ENCODE measurements around the gene SFMBT1. TPM values are rescaled to one million over a fixed set of nuclear protein-coding genes. Genes with fewer than 3 reads are reported as not detected.

The SFMBT1 gene
- total RNA-seq, 4 donors from 2014 or later = 16.1 to 45.4 (median 23.0) TPM

GRCh38 chr3:53046171-53047170 is 598 bp upstream of the SFMBT1 start:
- H3K27ac ChIP-seq = peak overlapping the region; percentile 89 to 99 (median 96)
- no peaks in the 10 kb centered on the region for H3K9me3 ChIP-seq
- H3K36me3 ChIP-seq = no peaks in the 10 kb centered on the region
- TF ChIP-seq, protein P1, sequence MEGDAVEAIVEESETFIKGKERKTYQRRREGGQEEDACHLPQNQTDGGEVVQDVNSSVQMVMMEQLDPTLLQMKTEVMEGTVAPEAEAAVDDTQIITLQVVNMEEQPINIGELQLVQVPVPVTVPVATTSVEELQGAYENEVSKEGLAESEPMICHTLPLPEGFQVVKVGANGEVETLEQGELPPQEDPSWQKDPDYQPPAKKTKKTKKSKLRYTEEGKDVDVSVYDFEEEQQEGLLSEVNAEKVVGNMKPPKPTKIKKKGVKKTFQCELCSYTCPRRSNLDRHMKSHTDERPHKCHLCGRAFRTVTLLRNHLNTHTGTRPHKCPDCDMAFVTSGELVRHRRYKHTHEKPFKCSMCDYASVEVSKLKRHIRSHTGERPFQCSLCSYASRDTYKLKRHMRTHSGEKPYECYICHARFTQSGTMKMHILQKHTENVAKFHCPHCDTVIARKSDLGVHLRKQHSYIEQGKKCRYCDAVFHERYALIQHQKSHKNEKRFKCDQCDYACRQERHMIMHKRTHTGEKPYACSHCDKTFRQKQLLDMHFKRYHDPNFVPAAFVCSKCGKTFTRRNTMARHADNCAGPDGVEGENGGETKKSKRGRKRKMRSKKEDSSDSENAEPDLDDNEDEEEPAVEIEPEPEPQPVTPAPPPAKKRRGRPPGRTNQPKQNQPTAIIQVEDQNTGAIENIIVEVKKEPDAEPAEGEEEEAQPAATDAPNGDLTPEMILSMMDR (IDR thresholded peaks at IDR 0.05) = peak; percentile 42 to 68 (median 50)
- TF ChIP-seq POLR2A (IDR thresholded peaks at IDR 0.05) = no peak
- peak overlapping the region; percentile 89 to 96 (median 92) for H3K4me3 ChIP-seq
- DNase-seq = peak; percentile 75 to 89 (median 82)
- H3K4me1 ChIP-seq = peaks cover 0 to 9% (median 4%) of the 10 kb centered on the region in 4 donors
- H3K27me3 ChIP-seq = no peaks in the 10 kb centered on the region

DNA sequence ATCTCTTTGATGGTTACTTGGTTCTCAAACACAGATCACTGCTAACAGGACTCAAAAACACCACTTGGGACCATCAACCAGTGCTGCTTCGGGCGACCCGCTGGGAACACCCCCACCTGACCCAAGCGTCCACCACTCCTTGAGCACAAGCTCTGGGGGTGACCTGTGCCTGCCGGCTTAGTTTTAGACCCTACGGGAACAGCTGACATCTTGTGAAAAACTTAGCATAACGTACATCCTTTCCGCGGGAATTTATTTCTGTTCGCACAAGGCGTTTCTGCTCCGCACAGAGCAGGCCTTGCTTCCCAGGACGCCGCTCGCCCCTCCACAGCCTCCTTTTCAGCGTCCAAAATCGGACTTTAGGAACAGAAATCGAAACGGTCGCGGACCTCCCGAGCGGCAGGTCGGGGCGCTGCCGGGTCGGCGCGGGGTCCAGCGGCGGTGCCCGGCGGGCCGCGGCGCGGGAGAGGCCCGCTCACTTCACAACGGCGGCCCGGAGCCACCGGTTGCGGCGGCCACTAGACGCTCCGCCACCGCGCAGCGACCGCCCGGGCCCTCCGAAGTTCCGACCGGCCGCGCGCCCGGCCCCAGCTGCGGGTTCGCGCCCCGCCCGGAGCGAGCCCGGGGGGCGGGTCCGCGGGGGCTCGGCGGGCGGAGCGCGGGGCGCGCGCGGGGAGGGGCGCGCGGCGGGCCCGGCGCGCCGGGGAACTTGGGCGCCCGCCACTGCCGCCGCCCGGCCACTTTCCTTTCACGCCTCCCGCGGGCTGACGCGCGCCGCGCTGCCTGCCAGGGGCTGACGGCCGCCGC is 959 bp downstream of the SFMBT1 start:
- peaks cover 0 to 9% (median 9%) of the 10 kb centered on the region in 4 donors for H3K4me1 ChIP-seq
- H3K27ac ChIP-seq = peak overlapping the region; percentile 93 to 99 (median 96)
- peak overlapping the region; percentile 84 to 91 (median 87) for H3K4me3 ChIP-seq
- H3K9me3 ChIP-seq = no peaks in the 10 kb centered on the region
- peak; percentile 46 to 78 (median 72) for DNase-seq
- TF ChIP-seq POLR2A (IDR thresholded peaks at IDR 0.05) = peak; percentile 8 to 49
- TF ChIP-seq, protein P1 (IDR thresholded peaks at IDR 0.05) = no peak
- no peaks in the 10 kb centered on the region for H3K36me3 ChIP-seq
- H3K27me3 ChIP-seq = no peaks in the 10 kb centered on the region

- H3K27me3 ChIP-seq = no peaks in the 10 kb centered on the region
- H3K9me3 ChIP-seq = no peaks in the 10 kb centered on the region
- H3K36me3 ChIP-seq = no peaks in the 10 kb centered on the region
- H3K4me1 ChIP-seq = peaks cover 0 to 9% (median 9%) of the 10 kb centered on the region in 4 donors
- TF ChIP-seq, protein P1 (IDR thresholded peaks at IDR 0.05) = no peak
- TF ChIP-seq POLR2A (IDR thresholded peaks at IDR 0.05) = no peak
- H3K4me3 ChIP-seq = peak overlapping the region; percentile 84 to 91 (median 87)
- H3K27ac ChIP-seq = peak overlapping the region; percentile 93 to 99 (median 96)
- DNase-seq = no peak
Measured at GRCh38 chr3:53044371-53044710, 1.5 kb downstream of the SFMBT1 start.

GRCh38 chr3:53043738-53044137 is 2.1 kb downstream of the SFMBT1 start:
- Histone ChIP-seq H3K27ac (peak overlapping the region in 1 of 4 donors; percentile 98), H3K27me3 (no peaks in the 10 kb centered on the region), H3K4me3 (peak overlapping the region in 1 of 4 donors; percentile 85), H3K9me3 (no peaks in the 10 kb centered on the region), H3K4me1 (peaks cover 0 to 9% (median 9%) of the 10 kb centered on the region in 4 donors), H3K36me3 (no peaks in the 10 kb centered on the region)
- DNase-seq = no peak
- TF ChIP-seq POLR2A (IDR thresholded peaks at IDR 0.05) = no peak
- TF ChIP-seq, protein P1 (IDR thresholded peaks at IDR 0.05) = no peak

- no peak for TF ChIP-seq POLR2A (IDR thresholded peaks at IDR 0.05)
- TF ChIP-seq, protein P1 (IDR thresholded peaks at IDR 0.05) = no peak
- no peaks in the 10 kb centered on the region for H3K27me3 ChIP-seq
- no peaks in the 10 kb centered on the region for H3K9me3 ChIP-seq
- no peak overlapping the region for H3K27ac ChIP-seq
- DNase-seq = no peak
- no peaks in the 10 kb centered on the region for H3K36me3 ChIP-seq
- no peak overlapping the region for H3K4me3 ChIP-seq
- H3K4me1 ChIP-seq = peaks cover 0 to 9% (median 9%) of the 10 kb centered on the region in 4 donors
Measured at GRCh38 chr3:53042651-53043050, 3.2 kb downstream of the SFMBT1 start.

All from Peyer's patch (tissue), 4 donors.